Subcutaneous abdominal adipose tissue (tissue), 5 donors: ENCODE data around the gene SNPH.

Experiments
- H3K27ac ChIP-seq: one replicate; pipeline ENCODE4 v1.7.0; 2013; ENCODE audit warnings: low read depth, mild to moderate bottlenecking, inconsistent platforms, low read length, moderate library complexity
- H3K27me3 ChIP-seq, 5 donors: one replicate each; pipeline ENCODE4 v1.7.0; 2013; ENCODE audit warnings: low read length in 5 of 5, inconsistent platforms in 1 of 5; ENCODE audit not compliant: control insufficient read depth in 5 of 5, insufficient read depth in 4 of 5
- H3K36me3 ChIP-seq, 5 donors: one replicate each; pipeline ENCODE4 v1.7.0; 2013; ENCODE audit warnings: low read length in 5 of 5; ENCODE audit not compliant: control insufficient read depth in 5 of 5, insufficient read depth in 5 of 5
- H3K4me1 ChIP-seq, 5 donors: one replicate each; pipeline ENCODE4 v1.7.0; 2013; ENCODE audit warnings: low read length in 5 of 5, mild to moderate bottlenecking in 3 of 5, moderate library complexity in 1 of 5; ENCODE audit not compliant: control insufficient read depth in 5 of 5, insufficient read depth in 5 of 5
- H3K4me3 ChIP-seq, 5 donors: one replicate each; pipeline ENCODE4 v1.7.0; 2013; ENCODE audit warnings: low read length in 5 of 5, low read depth in 1 of 5
- H3K9ac ChIP-seq, 5 donors: one replicate each; pipeline ENCODE4 v1.7.0; 2013; ENCODE audit warnings: low read length in 5 of 5, mild to moderate bottlenecking in 4 of 5, moderate library complexity in 3 of 5
- H3K9me3 ChIP-seq, 5 donors: one replicate each; pipeline ENCODE4 v1.7.0; 2013; ENCODE audit warnings: low read length in 5 of 5; ENCODE audit not compliant: control insufficient read depth in 5 of 5
- donor health status: healthy.
- donor health status: healthy.
- donor health status: healthy.
- donor health status: healthy.
- donor health status: healthy.

The SNPH gene

DNA sequence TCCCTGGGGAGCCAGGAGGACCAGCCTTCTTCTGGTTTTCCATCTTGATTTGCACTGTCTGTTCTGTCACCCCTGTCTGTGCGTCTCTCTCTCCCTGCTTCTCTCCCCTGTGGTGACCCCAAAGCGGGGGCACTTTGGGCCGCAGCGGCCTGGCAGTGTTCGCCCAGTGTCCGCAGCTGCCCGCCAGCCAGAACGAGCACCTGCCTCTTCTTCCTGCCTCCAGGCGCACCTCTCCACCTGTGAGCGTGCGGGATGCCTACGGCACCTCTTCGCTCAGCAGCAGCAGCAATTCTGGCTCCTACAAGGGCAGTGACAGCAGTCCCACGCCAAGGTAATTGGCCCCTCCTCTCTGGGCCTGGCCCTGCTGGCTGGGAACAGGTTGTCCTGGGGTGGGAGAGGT lies 30.8 kb downstream of the SNPH start:
- H3K9ac ChIP-seq = no peak overlapping the region
- no peak overlapping the region for H3K27ac ChIP-seq
- H3K36me3 ChIP-seq = peaks cover 0 to 5% (median 0%) of the 10 kb centered on the region in 5 donors
- H3K4me3 ChIP-seq = no peak overlapping the region
- no peaks in the 10 kb centered on the region for H3K27me3 ChIP-seq
- no peaks in the 10 kb centered on the region for H3K4me1 ChIP-seq
- no peaks in the 10 kb centered on the region for H3K9me3 ChIP-seq

DNA sequence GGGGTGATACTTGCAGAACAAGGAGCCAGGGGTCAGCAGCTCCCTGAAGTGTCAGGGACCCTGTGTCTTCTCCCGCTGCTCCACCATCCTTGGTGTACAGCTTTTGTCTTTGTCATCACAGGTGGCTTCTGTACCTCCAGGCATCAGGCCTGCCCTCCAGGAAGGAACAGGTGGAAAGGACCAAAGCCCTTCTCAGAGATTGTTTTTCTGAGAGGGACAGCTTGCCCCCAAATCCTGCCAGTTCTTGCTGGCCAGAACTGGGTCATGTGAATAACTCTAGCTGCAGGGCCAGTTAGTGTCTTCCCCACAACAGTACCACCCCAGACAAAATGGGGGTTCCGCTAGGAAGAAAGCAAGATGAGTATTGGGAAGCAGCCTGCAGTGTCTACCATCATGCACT lies 31.4 kb downstream of the SNPH start:
- no peak overlapping the region for H3K27ac ChIP-seq
- no peak overlapping the region for H3K9ac ChIP-seq
- no peaks in the 10 kb centered on the region for H3K4me1 ChIP-seq

DNA sequence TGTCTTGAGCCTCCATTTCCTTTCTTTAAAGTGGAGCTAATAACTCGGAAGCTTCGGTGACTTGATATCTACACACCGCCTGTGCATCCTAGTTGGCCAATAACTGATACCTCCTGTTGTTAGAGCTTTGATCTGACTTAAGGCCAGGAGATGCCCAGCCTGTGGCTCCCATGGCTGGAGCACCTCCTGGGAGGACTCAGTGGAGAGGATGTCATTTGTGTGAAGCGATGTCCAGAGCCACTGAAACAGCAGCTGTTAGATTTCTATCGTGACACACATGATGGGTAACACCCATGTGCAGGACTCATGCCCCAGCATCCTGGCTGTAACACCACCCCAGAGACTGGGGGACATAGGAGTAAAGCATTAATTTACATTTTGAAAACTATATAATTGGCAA lies 32.1 kb downstream of the SNPH start:
- no peak overlapping the region for H3K4me3 ChIP-seq
- no peaks in the 10 kb centered on the region for H3K27me3 ChIP-seq
- no peak overlapping the region for H3K9ac ChIP-seq
- no peak overlapping the region for H3K27ac ChIP-seq
- no peaks in the 10 kb centered on the region for H3K9me3 ChIP-seq
- H3K36me3 ChIP-seq = peaks cover 0 to 5% (median 0%) of the 10 kb centered on the region in 5 donors
- H3K4me1 ChIP-seq = no peaks in the 10 kb centered on the region

More for the DNA sequence above, 31.4 kb downstream of the SNPH start:
- Histone ChIP-seq H3K9me3 (no peaks in the 10 kb centered on the region), H3K36me3 (peaks cover 0 to 5% (median 0%) of the 10 kb centered on the region in 5 donors), H3K4me3 (no peak overlapping the region), H3K27me3 (no peaks in the 10 kb centered on the region)

DNA sequence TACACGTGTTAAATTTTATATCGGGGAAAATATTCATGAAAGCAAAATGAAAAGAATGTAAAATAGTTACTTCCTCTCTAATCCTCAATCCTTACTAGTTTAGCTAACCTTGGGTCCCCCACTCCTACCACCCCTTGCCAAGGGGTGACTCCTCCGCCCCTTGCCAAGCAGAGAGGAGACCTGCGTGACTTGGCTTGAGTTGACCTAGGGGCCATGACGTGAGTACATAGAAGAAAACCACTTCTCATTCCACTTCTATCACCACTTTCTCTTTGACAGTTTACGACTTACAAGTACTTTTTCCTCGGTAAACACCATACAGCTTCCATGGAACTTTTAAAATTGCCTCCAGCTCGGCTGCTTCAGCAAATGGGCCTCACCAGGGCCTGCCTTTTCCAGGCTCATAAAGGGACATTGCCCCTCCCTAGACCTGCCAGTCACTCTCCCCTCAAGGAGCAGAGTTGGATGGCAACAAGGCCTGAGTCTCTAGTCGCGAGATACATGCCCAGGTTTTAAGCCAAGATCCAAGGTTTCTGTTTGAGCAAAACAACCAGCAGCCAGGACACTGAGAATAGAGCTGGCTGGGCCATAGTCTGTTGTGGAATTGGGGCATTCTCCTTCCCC lies 32.9 kb downstream of the SNPH start:
- H3K9ac ChIP-seq = no peak overlapping the region
- no peak overlapping the region for H3K4me3 ChIP-seq
- H3K4me1 ChIP-seq = no peaks in the 10 kb centered on the region
- H3K27ac ChIP-seq = no peak overlapping the region
- H3K9me3 ChIP-seq = no peaks in the 10 kb centered on the region
- no peaks in the 10 kb centered on the region for H3K27me3 ChIP-seq
- peaks cover 0 to 7% (median 0%) of the 10 kb centered on the region in 5 donors for H3K36me3 ChIP-seq

DNA sequence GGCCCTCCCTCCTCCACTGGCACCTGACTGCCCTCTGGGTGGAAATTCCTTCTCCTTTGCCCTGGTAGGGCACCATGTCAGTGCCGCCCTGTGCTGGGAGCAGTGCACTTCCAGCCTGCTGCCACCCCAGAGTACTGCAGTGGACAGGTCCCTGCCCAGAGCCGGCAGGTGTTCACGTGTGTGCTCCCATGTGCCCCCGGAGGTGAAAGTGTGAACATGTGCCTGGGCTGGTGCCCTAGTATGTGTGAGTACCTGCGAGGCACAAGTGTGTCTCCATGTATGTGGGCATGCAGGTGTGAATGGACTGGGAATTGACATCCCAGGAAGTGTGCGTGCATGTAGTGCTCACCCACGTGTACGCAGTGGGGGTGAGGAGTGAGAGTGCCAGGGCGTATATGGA lies 33.4 kb downstream of the SNPH start:
- Histone ChIP-seq H3K27me3 (no peaks in the 10 kb centered on the region), H3K9me3 (no peaks in the 10 kb centered on the region), H3K36me3 (peaks cover 0 to 7% (median 0%) of the 10 kb centered on the region in 5 donors), H3K4me3 (no peak overlapping the region), H3K27ac (no peak overlapping the region), H3K9ac (no peak overlapping the region), H3K4me1 (no peaks in the 10 kb centered on the region)

DNA sequence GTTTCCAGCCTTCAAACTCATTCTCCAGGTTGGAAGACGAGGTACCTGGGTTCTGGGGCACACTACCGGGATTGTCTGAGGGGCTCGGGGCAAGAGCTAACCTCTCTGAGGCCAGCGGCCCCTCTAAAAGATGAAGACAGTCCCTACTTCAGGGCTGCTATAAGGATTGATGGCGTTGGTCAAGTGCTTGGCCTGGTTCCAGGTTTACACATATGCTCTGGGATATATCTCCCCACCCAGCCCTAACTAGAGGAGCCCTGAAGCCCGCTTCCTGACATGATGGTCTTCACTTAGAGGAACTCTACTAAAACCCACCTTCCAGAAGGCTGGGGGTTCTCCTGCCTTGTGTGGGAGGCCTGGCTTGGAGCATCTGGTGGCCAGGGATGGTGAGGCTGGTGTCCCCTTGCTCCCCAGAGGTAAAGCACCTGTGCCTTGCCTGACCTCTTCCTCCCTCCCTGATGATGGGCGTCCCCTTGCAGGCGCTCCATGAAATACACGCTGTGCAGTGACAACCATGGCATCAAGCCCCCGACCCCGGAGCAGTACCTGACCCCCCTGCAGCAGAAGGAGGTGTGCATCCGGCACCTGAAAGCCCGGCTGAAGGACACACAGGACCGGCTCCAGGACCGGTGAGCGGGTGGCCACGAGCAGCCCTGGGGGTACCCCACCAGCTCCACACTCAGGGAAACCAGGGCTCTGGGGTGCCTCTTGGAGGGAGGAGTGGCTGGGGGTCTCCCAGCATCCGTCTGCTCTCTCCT lies 34.2 kb downstream of the SNPH start:
- H3K9ac ChIP-seq = no peak overlapping the region
- H3K4me3 ChIP-seq = no peak overlapping the region
- H3K36me3 ChIP-seq = peaks cover 0 to 14% (median 7%) of the 10 kb centered on the region in 5 donors
- no peak overlapping the region for H3K27ac ChIP-seq
- no peaks in the 10 kb centered on the region for H3K9me3 ChIP-seq
- no peaks in the 10 kb centered on the region for H3K27me3 ChIP-seq
- no peaks in the 10 kb centered on the region for H3K4me1 ChIP-seq

DNA sequence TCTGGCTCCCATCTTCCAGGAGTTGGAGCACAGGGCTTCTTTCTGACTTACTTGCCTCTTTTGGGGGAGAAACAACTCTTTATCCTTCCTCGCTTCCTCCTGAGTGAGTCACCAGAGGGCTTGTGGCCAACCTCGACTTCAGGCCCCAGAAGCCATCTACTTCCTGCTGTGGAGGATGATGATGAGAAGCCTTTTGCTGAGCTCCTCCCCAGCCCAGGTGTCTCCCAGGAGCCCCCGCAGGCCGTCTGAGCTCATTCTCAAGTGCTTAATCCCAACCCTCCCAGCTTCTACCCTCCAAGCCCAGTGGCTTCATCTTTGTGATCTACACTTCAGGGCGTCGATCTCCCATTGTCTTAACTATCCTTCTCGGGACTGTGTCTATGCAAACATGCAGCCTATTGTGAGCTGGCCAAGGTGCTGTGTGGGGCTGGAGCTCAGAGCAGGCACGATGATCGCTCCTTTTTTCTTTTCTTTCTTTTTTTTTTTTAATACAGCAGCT lies 35.0 kb downstream of the SNPH start:
- Histone ChIP-seq H3K36me3 (peaks cover 0 to 21% (median 13%) of the 10 kb centered on the region in 5 donors), H3K27ac (no peak overlapping the region), H3K4me3 (no peak overlapping the region), H3K9me3 (no peaks in the 10 kb centered on the region), H3K4me1 (no peaks in the 10 kb centered on the region), H3K9ac (no peak overlapping the region), H3K27me3 (no peaks in the 10 kb centered on the region)

DNA sequence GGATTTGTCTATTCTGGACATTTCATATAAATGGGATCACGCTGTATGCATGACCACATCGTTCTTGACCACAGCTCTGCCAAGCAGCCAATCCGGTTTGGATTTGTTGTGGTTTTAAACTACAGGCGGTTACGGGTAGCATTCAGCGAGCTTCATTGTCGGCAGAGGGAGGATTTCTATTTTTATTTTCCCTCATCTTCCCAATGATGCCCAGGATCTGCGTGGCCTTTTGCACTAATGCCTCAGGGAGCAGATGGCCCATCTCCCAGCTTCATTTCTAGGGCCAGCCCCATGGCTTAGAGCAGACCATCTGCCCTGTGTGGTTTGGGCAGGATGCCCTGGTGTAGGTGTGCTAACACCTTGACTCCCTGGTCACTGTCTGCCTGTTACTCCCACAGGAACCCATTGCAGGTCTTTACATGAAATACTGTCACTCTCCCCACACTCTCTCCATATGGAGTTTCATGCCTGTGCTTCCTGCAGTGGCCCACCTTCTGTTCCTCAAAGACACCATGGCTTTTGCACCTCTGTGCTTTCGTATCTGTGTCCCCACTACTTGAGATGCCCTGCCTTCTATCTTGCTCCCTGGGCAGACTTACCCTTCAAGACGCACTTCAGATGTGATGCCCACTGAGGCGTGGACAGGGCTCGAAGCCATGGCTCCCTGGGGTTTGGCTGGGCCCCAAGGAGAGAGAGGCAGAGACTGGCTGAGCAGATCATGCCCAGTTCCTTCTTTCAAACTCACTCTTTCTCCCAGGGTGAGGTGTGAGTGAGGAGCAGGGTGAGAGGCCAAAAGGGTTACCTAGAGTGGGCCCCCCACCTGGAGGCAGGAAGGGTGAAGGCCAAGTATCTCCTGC lies 36.8 kb downstream of the SNPH start:
- Histone ChIP-seq H3K36me3 (peaks cover 0 to 36% (median 15%) of the 10 kb centered on the region in 5 donors), H3K9ac (no peak overlapping the region), H3K9me3 (no peaks in the 10 kb centered on the region), H3K27me3 (no peaks in the 10 kb centered on the region), H3K4me3 (no peak overlapping the region), H3K27ac (no peak overlapping the region), H3K4me1 (no peaks in the 10 kb centered on the region)

GRCh38 chr20:1304710-1305515 lies 38.8 kb downstream of the SNPH start:
- Histone ChIP-seq H3K9me3 (no peaks in the 10 kb centered on the region), H3K27ac (no peak overlapping the region), H3K36me3 (peaks cover 0 to 41% (median 15%) of the 10 kb centered on the region in 5 donors), H3K4me3 (no peak overlapping the region), H3K4me1 (no peaks in the 10 kb centered on the region), H3K9ac (no peak overlapping the region), H3K27me3 (no peaks in the 10 kb centered on the region)
